HepG2 (cell line): Measurements from ENCODE around the gene SS18L1. TPM values are rescaled to one million over a fixed set of nuclear protein-coding genes. Genes with fewer than 3 reads are reported as not detected.

Experiments
- AGO2 ChIP-seq: fragments of 200-400 bp; formaldehyde crosslinking; optimal IDR thresholded peaks from 2 replicates; pipeline ENCODE3; 2017; ENCODE audit warnings: mild to moderate bottlenecking, low read depth, low read length, moderate library complexity
- ARNTL ChIP-seq: sonication (generic); formaldehyde crosslinking; IDR thresholded peaks from 2 replicates; pipeline ENCODE4 v1.4.0; 2020; ENCODE audit warnings: mild to moderate bottlenecking, missing genetic modification reagents
- CHD4 ChIP-seq: fragments of 200-600 bp; sonication (generic); IDR thresholded peaks from 2 replicates; pipeline ENCODE4 v1.7.0; 2017; ENCODE audit warnings: mild to moderate bottlenecking, low read length, borderline replicate concordance
- FOXK1 ChIP-seq: sonication (generic); formaldehyde crosslinking; IDR thresholded peaks from 2 replicates; pipeline ENCODE4 v1.4.0; 2020; ENCODE audit warnings: low read depth, missing genetic modification reagents, borderline replicate concordance
- HNRNPK ChIP-seq: fragments of 200-400 bp; formaldehyde crosslinking; IDR thresholded peaks from 2 replicates; pipeline ENCODE4 v1.6.1; 2018; ENCODE audit warnings: low read length, low read depth, moderate library complexity, mild to moderate bottlenecking; ENCODE audit not compliant: poor library complexity, severe bottlenecking
- MED1 ChIP-seq: sonication (generic); formaldehyde crosslinking; IDR thresholded peaks from 2 replicates; pipeline ENCODE4 v1.4.0; 2020; ENCODE audit warnings: missing genetic modification reagents
- ONECUT2 ChIP-seq: sonication (generic); formaldehyde crosslinking; IDR thresholded peaks from 2 replicates; pipeline ENCODE4 v1.4.0; 2020; ENCODE audit warnings: missing genetic modification reagents
- PLRG1 ChIP-seq: fragments of 450-650 bp; conservative IDR thresholded peaks from 2 replicates; pipeline ENCODE4 v1.6.1; 2016
- SIN3A ChIP-seq: IDR thresholded peaks from 2 replicates; pipeline ENCODE4 v1.6.1; 2011; ENCODE audit warnings: low read depth, mild to moderate bottlenecking, control low read depth, low read length, borderline replicate concordance
- ZFP36L1 ChIP-seq: sonication (generic); formaldehyde crosslinking; IDR thresholded peaks from 2 replicates; pipeline ENCODE4 v1.8.0; 2022; ENCODE audit warnings: mild to moderate bottlenecking, missing genetic modification reagents, moderate library complexity
- ZNF160 ChIP-seq: sonication (generic); formaldehyde crosslinking; IDR thresholded peaks from 2 replicates; pipeline ENCODE4 v1.8.0; 2022; ENCODE audit warnings: mild to moderate bottlenecking, inconsistent platforms, missing genetic modification reagents
- ZNF460 ChIP-seq: sonication (generic); formaldehyde crosslinking; IDR thresholded peaks from 2 replicates; pipeline ENCODE4 v1.5.1; 2020; ENCODE audit warnings: missing genetic modification reagents, mild to moderate bottlenecking, borderline replicate concordance
- ZNF563 ChIP-seq: sonication (generic); formaldehyde crosslinking; IDR thresholded peaks from 2 replicates; pipeline ENCODE4 v1.8.0; 2022; ENCODE audit warnings: mild to moderate bottlenecking, moderate library complexity, missing genetic modification reagents
- ZNF660 ChIP-seq: sonication (generic); formaldehyde crosslinking; IDR thresholded peaks from 2 replicates; pipeline ENCODE4 v1.5.1; 2020; ENCODE audit warnings: mild to moderate bottlenecking, low read depth, missing genetic modification reagents, borderline replicate concordance
- ZNF780A ChIP-seq: sonication (generic); formaldehyde crosslinking; IDR thresholded peaks from 2 replicates; pipeline ENCODE4 v1.8.0; 2022; ENCODE audit warnings: mild to moderate bottlenecking, missing genetic modification reagents, moderate library complexity
- polyA plus RNA-seq, 8 experiments: library from polyadenylated mRNA; depleted of rRNA in 3 of 8; stranded (reverse) in 7 of 8; unstranded in 1 of 8; fragments of >200 nt; fragmentation: Illumina TruSeq in 4 of 8; extraction: Trizol in 4 of 8; gene quantifications; 2 replicates each; pipeline versions ENCODE4 v1.2.1 to v1.2.3, GENCODE V29; 2011 to 2016; ENCODE audit warnings: low read depth in 4 of 8, missing spikeins in 1 of 8, mixed read lengths in 1 of 8; ENCODE audit not compliant: insufficient read depth in 1 of 8
- total RNA-seq, 5 experiments: library from RNA; depleted of rRNA; stranded (reverse); fragments of >200 nt; fragmentation: Illumina TruSeq; extraction: Trizol; gene quantifications; 2 replicates each; pipeline ENCODE4 v1.2.3, GENCODE V29; 2016; ENCODE audit warnings: low read depth in 1 of 5
- TF ChIP-seq, protein P1 (sequence below): sonication (generic); formaldehyde crosslinking; IDR thresholded peaks from 2 replicates; pipeline ENCODE4 v1.5.0; 2020; ENCODE audit warnings: mild to moderate bottlenecking, missing genetic modification reagents, borderline replicate concordance
- TF ChIP-seq, protein P2 (sequence below): IDR thresholded peaks from 2 replicates; pipeline ENCODE4 v1.6.1; 2016; ENCODE audit warnings: low read depth, borderline replicate concordance
- TF ChIP-seq, protein P3 (sequence below): sonication (generic); formaldehyde crosslinking; IDR thresholded peaks from 2 replicates; pipeline ENCODE4 v1.4.0; 2020; ENCODE audit warnings: missing genetic modification reagents
- TF ChIP-seq, protein P4 (sequence below): sonication (generic); formaldehyde crosslinking; IDR thresholded peaks from 2 replicates; pipeline ENCODE4 v1.4.0; 2020; ENCODE audit warnings: mild to moderate bottlenecking, low read depth, missing genetic modification reagents
- TF ChIP-seq, protein P5 (sequence below): sonication (generic); formaldehyde crosslinking; IDR thresholded peaks from 2 replicates; pipeline ENCODE4 v1.4.0; 2020; ENCODE audit warnings: missing genetic modification reagents

Gene SS18L1
- total and polyA plus RNA-seq, 2 of the 13 experiments (the other 11 are each of a cell fraction or from before 2014, with no cell fraction given): 17.8 to 27.6 TPM

DNA sequence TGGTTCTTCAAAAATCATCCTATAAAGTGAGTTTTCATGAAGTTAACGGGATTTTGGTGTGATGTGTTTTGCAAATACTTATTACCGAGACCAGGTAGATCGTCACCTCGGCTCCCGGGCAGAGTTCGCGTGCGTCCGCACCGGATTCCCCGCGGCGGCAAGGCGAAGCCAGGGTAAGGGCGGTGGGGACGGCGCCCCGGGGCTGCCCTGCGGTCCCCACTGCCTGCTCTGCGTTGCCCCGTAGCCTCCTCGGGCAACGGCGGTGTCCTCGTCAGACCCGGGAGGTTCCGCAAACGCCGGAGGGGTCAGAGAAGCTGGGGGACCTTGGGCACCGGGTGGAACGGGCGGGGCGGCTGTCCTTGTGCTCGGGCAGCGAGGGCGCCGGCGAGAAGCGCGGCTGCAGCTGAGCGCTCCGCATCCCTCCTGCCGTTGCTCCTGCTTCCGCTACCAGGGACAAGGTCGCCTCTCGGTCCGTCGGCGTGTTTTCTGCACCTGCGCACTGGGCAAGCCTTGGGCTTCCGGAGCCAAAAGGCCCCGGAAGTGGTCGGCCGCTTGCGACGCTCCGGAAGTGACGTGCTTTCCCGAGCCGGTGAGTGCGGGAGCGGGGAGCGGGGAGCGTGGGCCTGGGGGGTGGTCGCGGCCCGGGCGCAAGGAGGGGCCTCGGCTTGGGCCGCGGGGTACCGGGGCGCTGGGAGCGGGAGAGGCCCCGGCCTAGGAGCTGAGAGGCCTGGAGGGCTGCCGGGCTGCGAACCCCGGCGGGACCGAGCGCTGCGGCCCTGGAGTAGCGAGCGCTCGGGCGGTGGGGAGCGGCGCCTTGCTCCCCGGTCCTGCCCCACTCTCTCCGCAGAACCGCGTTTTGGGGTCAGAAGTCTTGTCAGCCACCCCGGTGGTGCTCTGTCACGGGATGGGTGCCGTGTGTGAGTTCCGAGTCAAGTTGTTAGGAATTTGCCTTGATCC lies 39.2 kb downstream of the SS18L1 start, which contains the start of gene MTG2 (continued):
- TF ChIP-seq, protein P1, sequence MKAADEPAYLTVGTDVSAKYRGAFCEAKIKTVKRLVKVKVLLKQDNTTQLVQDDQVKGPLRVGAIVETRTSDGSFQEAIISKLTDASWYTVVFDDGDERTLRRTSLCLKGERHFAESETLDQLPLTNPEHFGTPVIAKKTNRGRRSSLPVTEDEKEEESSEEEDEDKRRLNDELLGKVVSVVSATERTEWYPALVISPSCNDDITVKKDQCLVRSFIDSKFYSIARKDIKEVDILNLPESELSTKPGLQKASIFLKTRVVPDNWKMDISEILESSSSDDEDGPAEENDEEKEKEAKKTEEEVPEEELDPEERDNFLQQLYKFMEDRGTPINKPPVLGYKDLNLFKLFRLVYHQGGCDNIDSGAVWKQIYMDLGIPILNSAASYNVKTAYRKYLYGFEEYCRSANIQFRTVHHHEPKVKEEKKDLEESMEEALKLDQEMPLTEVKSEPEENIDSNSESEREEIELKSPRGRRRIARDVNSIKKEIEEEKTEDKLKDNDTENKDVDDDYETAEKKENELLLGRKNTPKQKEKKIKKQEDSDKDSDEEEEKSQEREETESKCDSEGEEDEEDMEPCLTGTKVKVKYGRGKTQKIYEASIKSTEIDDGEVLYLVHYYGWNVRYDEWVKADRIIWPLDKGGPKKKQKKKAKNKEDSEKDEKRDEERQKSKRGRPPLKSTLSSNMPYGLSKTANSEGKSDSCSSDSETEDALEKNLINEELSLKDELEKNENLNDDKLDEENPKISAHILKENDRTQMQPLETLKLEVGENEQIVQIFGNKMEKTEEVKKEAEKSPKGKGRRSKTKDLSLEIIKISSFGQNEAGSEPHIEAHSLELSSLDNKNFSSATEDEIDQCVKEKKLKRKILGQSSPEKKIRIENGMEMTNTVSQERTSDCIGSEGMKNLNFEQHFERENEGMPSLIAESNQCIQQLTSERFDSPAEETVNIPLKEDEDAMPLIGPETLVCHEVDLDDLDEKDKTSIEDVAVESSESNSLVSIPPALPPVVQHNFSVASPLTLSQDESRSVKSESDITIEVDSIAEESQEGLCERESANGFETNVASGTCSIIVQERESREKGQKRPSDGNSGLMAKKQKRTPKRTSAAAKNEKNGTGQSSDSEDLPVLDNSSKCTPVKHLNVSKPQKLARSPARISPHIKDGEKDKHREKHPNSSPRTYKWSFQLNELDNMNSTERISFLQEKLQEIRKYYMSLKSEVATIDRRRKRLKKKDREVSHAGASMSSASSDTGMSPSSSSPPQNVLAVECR (CRISPR knock-in tag): peak; percentile 100
- TF ChIP-seq CHD4 (0 out of 2 replicates have a peak, but pooled peaks have one; percentile 38), ZNF780A (CRISPR knock-in tag) (peak; percentile 97; the same call in 1 of the 2 replicates), MED1 (peak; percentile 94), ONECUT2 (CRISPR knock-in tag) (peak; percentile 70), ZNF460 (CRISPR knock-in tag) (no peak; the same call in 1 of the 2 replicates), ZFP36L1 (CRISPR knock-in tag) (peak; percentile 90; the same call in 1 of the 2 replicates), ARNTL (CRISPR knock-in tag) (peak; percentile 71), FOXK1 (peak; percentile 96), PLRG1 (no peak), SIN3A (peak; percentile 84; the same call in 1 of the 2 replicates), HNRNPK (peak; percentile 92), AGO2 (peak; percentile 100), ZNF563 (CRISPR knock-in tag) (peak; percentile 89; the same call in 1 of the 2 replicates), ZNF160 (peak; percentile 97), ZNF660 (no peak)
- TF ChIP-seq, protein P2, sequence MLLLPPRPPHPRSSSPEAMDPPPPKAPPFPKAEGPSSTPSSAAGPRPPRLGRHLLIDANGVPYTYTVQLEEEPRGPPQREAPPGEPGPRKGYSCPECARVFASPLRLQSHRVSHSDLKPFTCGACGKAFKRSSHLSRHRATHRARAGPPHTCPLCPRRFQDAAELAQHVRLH (CRISPR knock-in tag): peak; percentile 98
- TF ChIP-seq, protein P3, sequence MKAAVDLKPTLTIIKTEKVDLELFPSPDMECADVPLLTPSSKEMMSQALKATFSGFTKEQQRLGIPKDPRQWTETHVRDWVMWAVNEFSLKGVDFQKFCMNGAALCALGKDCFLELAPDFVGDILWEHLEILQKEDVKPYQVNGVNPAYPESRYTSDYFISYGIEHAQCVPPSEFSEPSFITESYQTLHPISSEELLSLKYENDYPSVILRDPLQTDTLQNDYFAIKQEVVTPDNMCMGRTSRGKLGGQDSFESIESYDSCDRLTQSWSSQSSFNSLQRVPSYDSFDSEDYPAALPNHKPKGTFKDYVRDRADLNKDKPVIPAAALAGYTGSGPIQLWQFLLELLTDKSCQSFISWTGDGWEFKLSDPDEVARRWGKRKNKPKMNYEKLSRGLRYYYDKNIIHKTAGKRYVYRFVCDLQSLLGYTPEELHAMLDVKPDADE (CRISPR knock-in tag): peak; percentile 99
- TF ChIP-seq, protein P4, sequence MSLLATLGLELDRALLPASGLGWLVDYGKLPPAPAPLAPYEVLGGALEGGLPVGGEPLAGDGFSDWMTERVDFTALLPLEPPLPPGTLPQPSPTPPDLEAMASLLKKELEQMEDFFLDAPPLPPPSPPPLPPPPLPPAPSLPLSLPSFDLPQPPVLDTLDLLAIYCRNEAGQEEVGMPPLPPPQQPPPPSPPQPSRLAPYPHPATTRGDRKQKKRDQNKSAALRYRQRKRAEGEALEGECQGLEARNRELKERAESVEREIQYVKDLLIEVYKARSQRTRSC: peak; percentile 97
- TF ChIP-seq, protein P5, sequence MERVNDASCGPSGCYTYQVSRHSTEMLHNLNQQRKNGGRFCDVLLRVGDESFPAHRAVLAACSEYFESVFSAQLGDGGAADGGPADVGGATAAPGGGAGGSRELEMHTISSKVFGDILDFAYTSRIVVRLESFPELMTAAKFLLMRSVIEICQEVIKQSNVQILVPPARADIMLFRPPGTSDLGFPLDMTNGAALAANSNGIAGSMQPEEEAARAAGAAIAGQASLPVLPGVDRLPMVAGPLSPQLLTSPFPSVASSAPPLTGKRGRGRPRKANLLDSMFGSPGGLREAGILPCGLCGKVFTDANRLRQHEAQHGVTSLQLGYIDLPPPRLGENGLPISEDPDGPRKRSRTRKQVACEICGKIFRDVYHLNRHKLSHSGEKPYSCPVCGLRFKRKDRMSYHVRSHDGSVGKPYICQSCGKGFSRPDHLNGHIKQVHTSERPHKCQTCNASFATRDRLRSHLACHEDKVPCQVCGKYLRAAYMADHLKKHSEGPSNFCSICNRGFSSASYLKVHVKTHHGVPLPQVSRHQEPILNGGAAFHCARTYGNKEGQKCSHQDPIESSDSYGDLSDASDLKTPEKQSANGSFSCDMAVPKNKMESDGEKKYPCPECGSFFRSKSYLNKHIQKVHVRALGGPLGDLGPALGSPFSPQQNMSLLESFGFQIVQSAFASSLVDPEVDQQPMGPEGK (CRISPR knock-in tag): peak; percentile 94
